T-helper 1 cell treated with Interleukin-12 subunit alpha and Interleukin-12 subunit beta and Interleukin-4 antibody, amounts not matched to agents 30 ng/mL and 1 ng/mL, for 36 hours (primary cell): ENCODE data around the gene NTSR1. TPM values are rescaled to one million over a fixed set of nuclear protein-coding genes. Genes with fewer than 3 reads are reported as not detected.

Experiments used
- intact Hi-C: fragments of 100-400 bp; cut with micrococcal nuclease; formaldehyde crosslinking; loops from one replicate; pipeline ENCODE4 v1.15.1; 2024
- total RNA-seq: library from RNA; stranded (reverse); gene quantifications from 2 replicates; pipeline ENCODE4 v1.2.3, GENCODE V29; 2022

Gene NTSR1
- total RNA-seq, 1 donor from 2014 or later, result not detected

- intact Hi-C loops, result loop anchor here (5.0 kb wide), 1 partner anchor 507 kb away; the partner anchor contains the start of gene ADRM1
These were observed 101.1 kb downstream of the NTSR1 start for GRCh38 chr20:62809530-62810428.

GRCh38 chr20:62811320-62811719 is 102.7 kb downstream of the NTSR1 start:
- intact Hi-C loops, result no loop called here

DNA sequence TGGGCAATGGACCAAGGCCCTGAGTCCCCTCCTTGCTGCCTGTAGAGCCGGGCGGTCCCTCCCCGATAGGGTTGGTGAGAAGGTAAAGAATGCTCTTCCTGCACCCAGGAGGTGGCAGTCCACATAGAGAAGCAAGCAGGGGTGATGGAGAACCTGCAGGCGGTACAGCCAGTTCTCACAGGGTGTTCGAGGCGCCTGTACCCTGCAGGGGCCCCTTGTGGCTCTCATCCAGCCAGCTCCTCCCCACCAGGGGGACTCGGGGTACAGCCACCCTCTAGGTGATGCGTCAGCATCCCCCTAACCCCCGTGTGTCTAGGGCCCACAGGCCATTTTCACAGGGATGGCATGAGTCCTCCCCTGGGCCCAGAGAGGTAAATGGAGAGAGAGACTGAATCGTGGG is 103.1 kb downstream of the NTSR1 start:
- intact Hi-C loops, result no loop called here

Other genes with a start within 250 kb of the NTSR1 start
- not detected in 2 replicates for gene GATA5, start 232.8 kb upstream of the NTSR1 start, total RNA-seq
- 41.0 and 41.6 TPM in 2 replicates for gene SLCO4A1, start 66.3 kb upstream of the NTSR1 start, total RNA-seq
- gene MRGBP, start 87.6 kb downstream of the NTSR1 start, total RNA-seq, result 11.7 TPM in 2 replicates
- 82.6 and 90.5 TPM in 2 replicates for gene OGFR, start 96.0 kb downstream of the NTSR1 start, total RNA-seq
- 0.15 TPM in 1 of 2 replicates, not detected in the other for gene COL9A3, start 108.2 kb downstream of the NTSR1 start, total RNA-seq
- gene TCFL5, start 153.0 kb downstream of the NTSR1 start, total RNA-seq, result 4.5 and 5.2 TPM in 2 replicates
- gene DIDO1, start 217.7 kb downstream of the NTSR1 start, total RNA-seq, result 71.7 and 72.3 TPM in 2 replicates
- gene GID8, start 229.3 kb downstream of the NTSR1 start, total RNA-seq, result 34.2 and 37.0 TPM in 2 replicates
- 2.5 and 3.2 TPM in 2 replicates for gene SLC17A9, start 243.9 kb downstream of the NTSR1 start, total RNA-seq